ENCODE data around the gene BCL6.

The BCL6 gene

DNA sequence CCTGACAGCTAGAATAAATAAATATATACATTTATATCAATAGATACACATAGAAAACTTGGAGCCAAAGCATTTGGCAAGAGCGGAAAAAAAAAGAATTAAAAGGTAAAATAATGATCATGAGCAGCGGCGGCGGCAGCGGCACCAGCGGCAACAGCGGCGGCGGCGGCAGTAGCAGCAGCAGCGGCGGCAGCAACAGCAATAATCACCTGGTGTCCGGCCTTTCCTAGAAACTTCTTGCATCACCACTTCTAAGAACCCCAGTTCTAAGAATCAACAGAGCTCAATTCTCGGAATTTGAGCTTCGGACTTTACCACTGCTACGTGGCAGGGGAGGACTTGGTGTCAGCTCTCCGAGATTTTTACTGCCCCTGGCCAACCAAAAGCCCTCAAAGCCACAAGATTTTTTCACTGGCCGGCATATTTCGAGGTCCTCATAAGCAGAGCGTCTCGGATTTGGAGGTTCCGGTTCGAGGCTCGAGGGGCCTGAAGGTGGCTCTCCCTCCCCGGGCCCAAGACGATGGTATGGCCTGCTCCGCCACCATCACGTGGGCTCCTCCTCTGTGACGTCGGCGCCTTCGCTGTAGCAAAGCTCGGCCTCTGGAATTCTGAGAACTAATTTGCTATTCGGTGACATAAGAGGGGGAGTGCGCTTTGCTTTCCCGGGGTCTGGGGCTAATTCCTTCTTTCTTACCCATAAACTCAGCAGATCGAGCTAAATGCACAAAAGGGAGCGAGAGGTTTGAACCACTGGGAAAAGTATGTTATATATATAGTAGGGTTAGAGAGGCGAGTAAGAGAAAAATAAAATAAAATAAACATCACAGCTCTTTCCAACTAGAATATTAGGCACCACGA lies at the start of gene BCL6:
Gene BCL6 (minus strand): TSS at position 268 of the 858 bp plus-strand sequence. CDS start 11,775 bp downstream, outside the sequence.
- peak within 1 kb of the TSS; percentile 88 for H3K4me3 ChIP-seq (replicated peaks; ENCODE audit: low read depth, low read length)
- TF ChIP-seq, protein P1, sequence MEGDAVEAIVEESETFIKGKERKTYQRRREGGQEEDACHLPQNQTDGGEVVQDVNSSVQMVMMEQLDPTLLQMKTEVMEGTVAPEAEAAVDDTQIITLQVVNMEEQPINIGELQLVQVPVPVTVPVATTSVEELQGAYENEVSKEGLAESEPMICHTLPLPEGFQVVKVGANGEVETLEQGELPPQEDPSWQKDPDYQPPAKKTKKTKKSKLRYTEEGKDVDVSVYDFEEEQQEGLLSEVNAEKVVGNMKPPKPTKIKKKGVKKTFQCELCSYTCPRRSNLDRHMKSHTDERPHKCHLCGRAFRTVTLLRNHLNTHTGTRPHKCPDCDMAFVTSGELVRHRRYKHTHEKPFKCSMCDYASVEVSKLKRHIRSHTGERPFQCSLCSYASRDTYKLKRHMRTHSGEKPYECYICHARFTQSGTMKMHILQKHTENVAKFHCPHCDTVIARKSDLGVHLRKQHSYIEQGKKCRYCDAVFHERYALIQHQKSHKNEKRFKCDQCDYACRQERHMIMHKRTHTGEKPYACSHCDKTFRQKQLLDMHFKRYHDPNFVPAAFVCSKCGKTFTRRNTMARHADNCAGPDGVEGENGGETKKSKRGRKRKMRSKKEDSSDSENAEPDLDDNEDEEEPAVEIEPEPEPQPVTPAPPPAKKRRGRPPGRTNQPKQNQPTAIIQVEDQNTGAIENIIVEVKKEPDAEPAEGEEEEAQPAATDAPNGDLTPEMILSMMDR (IDR thresholded peaks at IDR 0.05; ENCODE audit: low read depth, low read length, missing control alignments), result no peak
- peak; percentile 95 for DNase-seq (ENCODE audit: extremely low read depth, low read depth)

DNA sequence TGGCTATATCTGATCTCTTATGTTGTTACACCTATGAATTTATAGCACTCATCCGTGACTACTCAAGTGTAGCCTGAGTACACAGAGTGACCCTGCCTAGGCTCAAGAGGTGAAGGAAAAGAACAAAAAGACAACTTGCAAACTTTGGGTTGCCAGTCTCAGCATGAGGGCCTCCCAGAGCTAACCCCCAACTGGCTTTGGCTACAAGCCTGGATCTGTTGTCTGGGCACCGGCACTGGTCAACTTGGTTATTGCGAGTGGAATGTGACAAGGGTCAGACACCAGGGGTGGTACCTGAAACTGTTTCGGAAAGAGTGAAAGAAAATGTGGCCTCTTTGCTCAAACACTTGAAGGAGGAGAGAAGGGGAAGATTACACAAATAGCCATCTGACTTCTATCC lies 49.5 kb upstream of the BCL6 start:
- TF ChIP-seq, protein P1 (IDR thresholded peaks at IDR 0.05; ENCODE audit: low read depth, low read length, missing control alignments), result no peak
- no peak overlapping the region for H3K4me3 ChIP-seq (replicated peaks; ENCODE audit: low read depth, low read length)
- DNase-seq (ENCODE audit: extremely low read depth, low read depth), result no peak

DNA sequence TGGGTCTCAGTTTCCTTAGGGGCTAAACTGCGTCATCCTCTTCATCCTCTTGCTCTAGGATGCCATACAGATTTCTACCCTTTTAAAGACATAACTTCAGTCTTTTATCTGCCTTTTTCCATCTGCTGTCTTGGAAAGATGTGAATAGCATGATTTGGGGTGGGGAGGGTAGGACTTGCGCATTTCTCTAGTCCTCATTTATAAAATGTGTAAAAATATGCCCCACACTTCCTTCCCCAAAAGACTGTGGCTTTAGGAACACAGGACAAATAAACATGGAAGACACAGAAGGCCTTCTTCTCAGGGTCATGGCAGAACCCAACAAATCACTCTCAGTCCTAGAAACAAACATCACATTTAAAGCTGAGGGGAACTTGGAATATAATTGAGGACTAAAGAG lies 48.4 kb upstream of the BCL6 start:
- no peak for DNase-seq (ENCODE audit: extremely low read depth, low read depth)

DNA sequence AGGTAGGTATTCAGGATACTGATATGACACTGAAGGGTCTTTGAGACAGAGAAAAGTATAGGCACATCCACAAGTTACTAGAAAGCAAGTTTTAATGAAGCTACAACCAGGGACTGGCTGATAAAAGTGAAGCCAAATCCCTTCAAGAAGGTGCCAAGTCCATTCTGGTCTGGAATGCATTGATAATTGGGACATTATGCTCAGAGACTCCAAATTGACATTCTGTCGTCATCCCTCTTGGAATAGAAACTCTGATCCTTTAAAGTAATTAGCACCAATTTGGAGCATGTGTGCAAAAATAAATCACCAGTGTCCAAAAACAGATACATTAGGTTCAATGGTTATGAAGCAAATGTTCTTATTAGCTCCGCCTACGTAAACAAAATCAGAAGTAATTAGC lies 47.3 kb upstream of the BCL6 start:
- TF ChIP-seq, protein P1 (IDR thresholded peaks at IDR 0.05; ENCODE audit: low read depth, low read length, missing control alignments), result no peak
- DNase-seq (ENCODE audit: extremely low read depth, low read depth), result no peak
- no peak overlapping the region for H3K4me3 ChIP-seq (replicated peaks; ENCODE audit: low read depth, low read length)

More for the DNA sequence above, 48.4 kb upstream of the BCL6 start:
- H3K4me3 ChIP-seq (replicated peaks; ENCODE audit: low read depth, low read length), result no peak overlapping the region
- TF ChIP-seq, protein P1 (IDR thresholded peaks at IDR 0.05; ENCODE audit: low read depth, low read length, missing control alignments), result no peak

DNA sequence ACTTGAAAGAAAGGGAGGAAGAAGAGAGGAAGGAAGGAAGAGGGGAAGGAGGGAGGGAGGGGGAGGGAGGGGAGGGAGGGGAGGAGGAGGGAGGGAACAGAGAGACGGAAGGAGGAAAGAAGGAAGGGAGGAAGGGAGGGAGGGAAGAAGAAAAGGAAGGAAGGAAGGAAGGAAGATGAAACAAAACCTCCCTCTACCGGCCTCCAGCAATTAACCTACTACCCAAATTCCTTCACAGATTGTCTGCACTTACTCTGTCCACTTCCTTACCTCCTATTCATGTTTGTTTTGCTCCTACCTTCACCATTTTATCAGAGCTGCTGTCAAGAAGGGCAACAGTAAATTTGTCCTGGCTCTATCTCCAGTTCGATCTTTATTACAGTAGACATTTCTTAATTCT lies 44.6 kb upstream of the BCL6 start:
- DNase-seq (ENCODE audit: extremely low read depth, low read depth), result no peak
- TF ChIP-seq, protein P1 (IDR thresholded peaks at IDR 0.05; ENCODE audit: low read depth, low read length, missing control alignments), result no peak
- H3K4me3 ChIP-seq (replicated peaks; ENCODE audit: low read depth, low read length), result no peak overlapping the region

DNA sequence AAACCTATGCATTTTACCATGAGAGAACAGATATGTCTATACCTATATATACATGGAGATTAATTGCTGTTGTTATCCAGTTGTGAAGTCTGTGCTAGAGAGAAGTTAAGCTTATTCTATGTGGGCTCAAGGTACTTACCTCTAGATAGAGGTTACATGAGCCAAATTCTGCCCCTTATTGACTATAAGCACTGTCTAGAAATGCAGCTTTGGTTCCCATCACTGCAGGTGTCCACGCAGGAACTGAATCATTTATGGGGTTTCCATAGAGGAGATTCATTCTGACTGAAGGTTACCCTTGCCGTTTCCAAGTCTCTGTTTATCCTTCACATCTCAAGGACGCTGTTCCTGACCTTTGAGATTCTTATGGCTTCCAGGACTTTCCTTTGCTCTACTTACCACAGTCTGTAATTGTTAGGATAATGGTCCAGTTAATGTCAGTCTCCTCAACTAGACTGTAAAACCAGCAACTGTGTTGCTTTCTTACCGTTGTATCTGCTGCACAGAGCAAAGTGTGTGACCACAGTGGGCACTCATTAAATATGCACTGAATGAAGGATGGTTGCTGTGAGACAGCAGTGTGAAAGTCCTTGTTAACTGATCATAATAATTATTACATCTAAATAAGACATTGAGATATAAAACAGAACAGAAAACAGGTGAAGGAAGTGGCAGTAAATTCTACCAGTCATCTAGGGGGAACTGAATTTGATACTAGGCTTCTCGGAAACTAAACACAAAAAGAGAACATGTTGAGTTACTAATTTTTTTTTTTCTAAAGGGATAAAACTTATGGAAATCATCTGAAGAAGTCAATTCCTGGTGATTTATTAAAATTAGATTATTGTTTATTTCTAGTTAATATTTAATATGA lies 44.0 kb upstream of the BCL6 start:
- H3K4me3 ChIP-seq (replicated peaks; ENCODE audit: low read depth, low read length), result no peak overlapping the region
- TF ChIP-seq, protein P1 (IDR thresholded peaks at IDR 0.05; ENCODE audit: low read depth, low read length, missing control alignments), result no peak
- no peak for DNase-seq (ENCODE audit: extremely low read depth, low read depth)
